WTC11 (cell line): ENCODE data around the gene C6orf47.

Source experiments
- AFF4 ChIP-seq: sonication (generic); formaldehyde crosslinking; IDR thresholded peaks from 2 replicates; pipeline ENCODE4 v1.8.1; 2023; ENCODE audit warnings: mild to moderate bottlenecking, missing genetic modification reagents, borderline replicate concordance
- ATF2 ChIP-seq: sonication (generic); formaldehyde crosslinking; IDR thresholded peaks from 2 replicates; pipeline ENCODE4 v1.8.1; 2022; ENCODE audit warnings: low read depth, missing genetic modification reagents, borderline replicate concordance
- ATF3 ChIP-seq: sonication (generic); formaldehyde crosslinking; conservative IDR thresholded peaks from 2 replicates; pipeline ENCODE4 v1.8.1; 2022; ENCODE audit warnings: mild to moderate bottlenecking, missing genetic modification reagents
- ATF6 ChIP-seq: sonication (generic); formaldehyde crosslinking; IDR thresholded peaks from 2 replicates; pipeline ENCODE4 v1.8.1; 2023; ENCODE audit warnings: mild to moderate bottlenecking, missing genetic modification reagents
- CREB1 ChIP-seq: sonication (generic); formaldehyde crosslinking; IDR thresholded peaks from 2 replicates; pipeline ENCODE4 v1.8.0; 2023; ENCODE audit warnings: mild to moderate bottlenecking, missing genetic modification reagents
- CTCF ChIP-seq: fragments of 200-600 bp; IDR thresholded peaks from 2 replicates; pipeline ENCODE4 v1.8.0; 2022; ENCODE audit warnings: antibody characterized with exemption
- E2F1 ChIP-seq: sonication (generic); formaldehyde crosslinking; IDR thresholded peaks from 2 replicates; pipeline ENCODE4 v1.8.0; 2022; ENCODE audit warnings: mild to moderate bottlenecking, missing genetic modification reagents
- E2F4 ChIP-seq: sonication (generic); formaldehyde crosslinking; IDR thresholded peaks from 2 replicates; pipeline ENCODE4 v1.8.1; 2022; ENCODE audit warnings: low read depth, mild to moderate bottlenecking, moderate library complexity, missing genetic modification reagents, borderline replicate concordance
- RELA ChIP-seq: sonication (generic); formaldehyde crosslinking; IDR thresholded peaks from 2 replicates; pipeline ENCODE4 v1.8.1; 2022; ENCODE audit warnings: missing genetic modification reagents, mild to moderate bottlenecking, borderline replicate concordance
- TEAD1 ChIP-seq: sonication (generic); formaldehyde crosslinking; IDR thresholded peaks from 2 replicates; pipeline ENCODE4 v1.8.0; 2022; ENCODE audit warnings: mild to moderate bottlenecking, missing genetic modification reagents
- TP53 ChIP-seq: sonication (generic); formaldehyde crosslinking; IDR thresholded peaks from 2 replicates; pipeline ENCODE4 v1.8.1; 2023; ENCODE audit warnings: mild to moderate bottlenecking, missing genetic modification reagents
- USF2 ChIP-seq: sonication (generic); formaldehyde crosslinking; IDR thresholded peaks from 2 replicates; pipeline ENCODE4 v1.8.1; 2023; ENCODE audit warnings: mild to moderate bottlenecking, missing genetic modification reagents, moderate library complexity
- ZNF416 ChIP-seq: fragments of 250-450 bp; sonication (Bioruptor Pico); IDR thresholded peaks from 2 replicates; pipeline ENCODE4 v1.9.0; 2021; ENCODE audit warnings: mild to moderate bottlenecking, inconsistent platforms

GRCh38 chr6:31610968-31611367, 49.6 kb downstream of the C6orf47 start:
- no peak for TF ChIP-seq E2F1 (CRISPR knock-in tag)
- TF ChIP-seq E2F4 (CRISPR knock-in tag), result no peak
- TF ChIP-seq ATF2, result no peak
- TF ChIP-seq TP53 (CRISPR knock-in tag), result no peak
- TF ChIP-seq RELA, result no peak
- no peak for TF ChIP-seq CTCF
- no peak for TF ChIP-seq USF2 (CRISPR knock-in tag)
- TF ChIP-seq CREB1 (CRISPR knock-in tag), result no peak
- no peak for TF ChIP-seq AFF4 (CRISPR knock-in tag)
- TF ChIP-seq ATF6 (CRISPR knock-in tag), result no peak
- TF ChIP-seq ZNF416 (CRISPR knock-in tag), result no peak
- no peak for TF ChIP-seq TEAD1 (CRISPR knock-in tag)
- TF ChIP-seq ATF3, result no peak
